Hindlimb muscle (tissue), 1 donor: ENCODE results near the gene TSC22D4. TPM values are rescaled to one million over a fixed set of nuclear protein-coding genes. Genes with fewer than 3 reads are reported as not detected.
"Not testable (repeated sequence)": the region's sequence is repeated elsewhere in the genome, so short reads cannot be mapped to it uniquely, and the experiment has no call there.

Source experiments
- DNase-seq: peaks from one replicate; pipeline ENCODE4 v3.0.0-alpha.2; 2013
- polyA plus RNA-seq: library from polyadenylated mRNA; unstranded; fragments of 120-200 nt; gene quantifications from one replicate; pipeline ENCODE4 v1.2.1, GENCODE V29; 2013; ENCODE audit not compliant: insufficient read length

The TSC22D4 gene
- polyA plus RNA-seq, 1 donor = 61.5 TPM

GRCh38 chr7:100472121-100472851, 6.7 kb downstream of the TSC22D4 start:
- DNase-seq = no peak

- no peak for DNase-seq
Observed at GRCh38 chr7:100471021-100471420, 8.0 kb downstream of the TSC22D4 start.

- DNase-seq = peak; percentile 83
Observed at GRCh38 chr7:100469227-100470044, 9.6 kb downstream of the TSC22D4 start.

GRCh38 chr7:100467638-100468373, 11.2 kb downstream of the TSC22D4 start:
- no peak for DNase-seq

- DNase-seq = no peak
Observed at GRCh38 chr7:100466653-100467605, 12.1 kb downstream of the TSC22D4 start.

- DNase-seq = peak; percentile 84
Observed at GRCh38 chr7:100465702-100466311, 13.2 kb downstream of the TSC22D4 start.

DNA sequence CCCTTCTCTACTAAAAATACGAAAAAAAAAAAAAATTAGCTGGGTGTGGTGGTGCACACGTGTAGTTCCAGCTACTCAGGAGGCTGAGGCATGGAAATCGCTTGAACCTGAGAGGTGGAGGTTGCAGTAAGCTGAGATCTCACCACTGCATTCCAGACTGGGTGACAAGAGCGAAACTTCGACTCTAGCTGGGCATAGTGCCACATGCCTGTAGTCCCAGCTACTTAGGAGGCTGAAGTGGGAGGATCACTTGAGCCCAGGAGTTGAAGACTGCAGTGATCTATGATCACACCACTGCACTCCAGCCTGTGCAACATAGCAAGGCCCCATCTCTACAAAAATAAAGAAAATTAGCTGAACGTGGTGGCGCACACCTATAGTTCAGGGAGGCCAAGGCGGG, 13.7 kb downstream of the TSC22D4 start:
- DNase-seq = no peak

DNA sequence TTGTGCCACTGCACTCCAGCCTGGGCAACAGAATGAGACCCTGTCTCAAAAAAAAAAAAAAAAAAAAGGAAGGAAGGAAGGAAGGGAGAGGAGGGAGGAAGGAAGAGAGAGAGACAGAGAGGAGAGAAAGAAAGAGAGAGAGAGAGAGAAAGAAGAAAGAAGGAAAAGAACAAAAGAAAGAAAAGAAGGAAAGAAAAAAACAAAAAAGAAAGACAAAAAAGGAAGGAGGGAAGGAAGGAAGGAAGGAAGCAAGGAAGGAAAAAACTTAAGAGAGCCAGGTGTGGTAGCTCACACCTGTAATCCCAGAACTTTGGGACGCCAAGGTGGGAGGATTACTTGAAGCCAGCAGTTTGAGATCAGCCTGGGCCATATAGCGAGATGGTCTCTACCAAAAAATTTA, 14.2 kb downstream of the TSC22D4 start:
- DNase-seq = no peak

- no peak for DNase-seq
Observed at GRCh38 chr7:100464210-100464660, 14.8 kb downstream of the TSC22D4 start, which contains the start of gene SPACDR. TSS of gene SPACDR (minus strand) at chr7:100464260. CDS start at chr7:100464025, 235 bp downstream.

DNA sequence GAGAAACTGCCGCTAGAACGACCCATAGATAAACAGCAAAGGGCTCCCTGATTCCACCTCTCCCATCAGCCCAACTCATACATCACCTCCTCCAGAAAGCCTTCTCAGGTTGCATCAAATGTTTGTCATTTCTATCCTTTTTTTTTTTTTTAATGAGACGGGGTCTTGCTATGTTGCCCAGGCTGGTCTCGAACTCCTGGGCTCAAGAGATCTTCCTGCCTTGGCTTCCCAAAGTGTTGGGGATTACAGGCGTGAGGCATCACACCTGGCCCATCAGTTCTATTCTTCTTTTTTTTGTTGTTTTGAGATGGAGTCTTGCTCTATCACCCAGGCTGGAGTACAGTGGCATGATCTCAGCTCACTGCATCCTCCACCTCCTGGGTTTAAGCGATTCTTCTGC, 22.0 kb downstream of the TSC22D4 start:
- DNase-seq = no peak

DNA sequence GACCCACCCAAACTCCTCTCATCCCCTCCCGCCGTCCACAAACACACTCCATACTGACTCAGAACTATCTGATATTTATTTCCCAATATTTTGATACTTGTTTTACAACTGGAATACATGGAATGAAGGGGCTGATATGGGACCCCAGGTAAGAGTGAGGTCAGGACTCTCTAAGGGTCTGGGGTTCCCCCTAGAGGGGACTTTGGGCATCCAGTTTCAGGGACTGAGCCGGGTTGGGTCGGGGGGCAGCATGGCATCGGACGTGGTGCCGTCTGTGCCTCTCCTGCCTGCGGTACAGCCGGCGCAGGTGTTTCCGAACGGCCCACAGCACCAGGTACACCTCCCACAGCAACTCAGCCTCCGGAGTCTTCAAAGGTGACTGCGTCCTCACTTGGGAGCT, 22.5 kb downstream of the TSC22D4 start:
- no peak for DNase-seq

DNA sequence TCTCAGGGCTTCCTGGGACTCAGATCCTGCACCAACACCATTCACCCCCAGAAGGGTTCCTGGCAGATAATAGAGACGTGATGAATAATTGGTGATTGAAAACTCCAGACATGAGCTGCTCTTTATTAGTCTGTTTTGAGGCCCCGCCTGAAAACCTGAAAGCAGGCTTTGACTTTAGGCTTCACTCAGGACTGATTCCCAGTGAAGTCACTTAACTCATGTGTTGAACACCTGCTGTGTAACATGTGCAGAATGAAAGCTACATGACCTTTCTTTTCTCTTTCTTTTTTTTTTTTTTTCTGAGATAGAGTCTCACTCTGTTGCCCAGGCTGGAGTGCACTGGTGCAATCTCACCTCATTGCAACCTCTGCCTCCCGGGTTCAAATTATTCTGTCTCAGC, 23.8 kb downstream of the TSC22D4 start:
- no peak for DNase-seq

GRCh38 chr7:100453854-100454253, 25.2 kb downstream of the TSC22D4 start:
- not testable (repeated sequence) for DNase-seq

GRCh38 chr7:100452513-100452912, 26.5 kb downstream of the TSC22D4 start:
- no peak for DNase-seq

- no peak for DNase-seq
Observed at GRCh38 chr7:100449190-100449795, 29.7 kb downstream of the TSC22D4 start.

DNA sequence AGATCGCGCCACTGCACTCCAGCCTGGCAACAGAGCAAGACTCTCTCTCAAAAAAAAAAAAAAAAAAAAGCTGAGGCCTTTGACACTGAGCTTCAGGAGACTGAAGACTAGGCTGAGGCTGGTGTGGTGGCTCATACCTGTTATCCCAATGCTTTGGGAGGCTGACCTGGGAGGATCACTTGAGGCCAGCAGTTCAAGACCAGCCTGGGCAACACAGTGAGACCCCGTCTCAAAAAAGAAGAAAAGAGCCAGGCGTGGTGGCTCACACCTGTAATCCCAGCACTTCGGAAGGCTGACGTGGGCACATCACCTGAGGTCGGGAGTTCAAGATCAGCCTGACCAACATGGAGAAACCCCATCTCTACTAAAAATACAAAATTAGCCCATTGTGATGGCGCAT, 31.7 kb downstream of the TSC22D4 start:
- not testable (repeated sequence) for DNase-seq

DNA sequence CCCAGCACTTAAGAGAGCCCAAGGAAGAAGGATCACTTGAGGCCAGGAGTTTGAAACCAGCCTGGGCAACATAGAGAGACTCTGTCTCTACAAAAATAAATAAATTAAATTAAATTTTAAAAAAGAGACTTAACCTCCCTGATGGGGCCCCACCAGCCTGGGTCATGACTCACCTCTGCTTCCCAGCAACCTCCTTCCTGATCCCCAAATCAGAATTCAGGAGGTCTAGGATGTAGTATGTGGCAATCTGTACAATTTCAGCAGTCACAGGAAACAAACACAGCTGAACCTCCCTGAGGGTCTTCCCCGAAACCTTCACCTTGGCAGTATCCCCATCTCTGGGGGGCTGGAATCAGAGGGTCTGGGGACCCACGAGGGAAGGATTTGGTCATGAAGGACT, 33.0 kb downstream of the TSC22D4 start:
- DNase-seq = no peak

DNA sequence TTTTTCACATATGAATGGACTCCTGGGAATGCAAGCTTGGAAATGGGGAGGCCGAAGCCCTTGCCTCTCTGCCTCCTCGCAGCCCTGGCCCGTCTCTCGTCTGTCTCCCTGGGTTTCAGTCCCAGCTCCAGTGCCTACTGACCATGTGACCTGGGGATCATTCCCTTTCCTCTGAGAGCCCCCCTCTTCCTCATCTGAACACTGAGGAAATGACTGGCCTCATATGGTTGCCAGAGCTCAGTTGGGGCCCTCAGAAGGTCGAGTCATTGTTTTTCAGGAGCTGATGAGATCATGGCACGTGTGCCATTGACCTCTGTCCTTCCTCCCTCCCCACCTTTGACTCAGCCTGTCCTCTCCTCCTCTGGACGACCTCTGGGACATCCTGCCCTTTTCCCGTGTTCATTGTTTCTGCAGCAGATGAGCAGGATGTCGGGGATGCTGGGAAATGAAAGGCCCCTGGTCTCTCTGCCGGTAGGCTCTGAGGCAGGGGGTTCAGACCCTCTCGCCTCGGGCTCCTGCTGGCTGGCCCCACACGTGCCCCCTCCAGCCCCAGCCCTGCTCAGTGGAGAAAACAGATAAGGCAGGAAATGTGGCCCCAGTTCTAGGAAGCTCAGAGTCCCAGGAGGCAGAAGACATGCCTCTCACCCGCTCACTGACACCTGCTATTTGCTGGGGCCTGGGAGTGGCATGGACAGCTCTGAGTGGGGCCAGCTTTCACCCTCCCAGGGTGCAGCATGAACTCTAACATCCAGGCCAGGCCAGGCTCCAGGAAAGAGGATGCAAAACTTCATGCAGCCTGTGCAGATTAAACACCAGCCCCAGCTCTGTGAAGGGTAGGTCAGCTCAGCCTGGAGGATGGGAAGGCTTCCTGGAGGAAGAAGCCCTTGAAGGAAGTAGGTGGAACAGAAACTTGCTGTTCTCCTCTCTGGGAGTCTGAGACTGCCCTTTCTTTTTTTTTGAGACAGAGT, 34.4 kb downstream of the TSC22D4 start:
- no peak for DNase-seq

- no peak for DNase-seq
Observed at GRCh38 chr7:100443096-100443840, 35.7 kb downstream of the TSC22D4 start.
